B cell (primary cell): Measurements from ENCODE around the gene MYO1B. TPM values are rescaled to one million over a fixed set of nuclear protein-coding genes. Genes with fewer than 3 reads are reported as not detected.

Source experiments
- ATAC-seq: fragments of 200-7000 bp; cut with Tn5 transposase; one replicate; pipeline ENCODE4 v1.10.0; 2021; ENCODE audit warnings: low read depth, mild to moderate bottlenecking, moderate number of reproducible peaks, moderate library complexity
- CTCF ChIA-PET: fragments of 350-600 bp; sonication (Branson Sonifier 250); formaldehyde crosslinking; loops from one replicate; lab custom pipeline; 2021; ENCODE audit warnings: antibody characterized with exemption, inconsistent platforms; lab: Charles Lee
- POLR2A ChIA-PET: fragments of 350-600 bp; sonication (Branson Sonifier 250); formaldehyde crosslinking; loops from one replicate; lab custom pipeline; 2021; ENCODE audit warnings: antibody characterized with exemption; lab: Charles Lee
- DNase-seq: peaks from one replicate; pipeline ENCODE4 v3.0.0; 2013
- H2AFZ ChIP-seq: 2 replicates; pipeline ENCODE4 v1.6.1; 2012; ENCODE audit warnings: mild to moderate bottlenecking, low read depth, low read length; ENCODE audit not compliant: insufficient read depth, poor library complexity, severe bottlenecking
- H3K27ac ChIP-seq, 2 donors: 1 replicate in 1 of 2; 2 replicates in 1 of 2; pipeline ENCODE4 v1.5.1; 2012 to 2013; ENCODE audit warnings: low read length in 2 of 2, mild to moderate bottlenecking in 2 of 2, moderate library complexity in 1 of 2
- H3K27me3 ChIP-seq, 4 experiments: fragments of 200-600 bp in 1 of 4; sonication (generic) in 1 of 4; replicated peaks in 1 of 4; 1 replicate in 2 of 4; 2 replicates in 2 of 4; pipeline versions ENCODE4 v1.6.1 to v1.7.0; 2013 to 2016; ENCODE audit warnings: low read length in 3 of 4, mild to moderate bottlenecking in 2 of 4, mixed read lengths in 1 of 4, moderate library complexity in 1 of 4; ENCODE audit not compliant: insufficient read depth in 4 of 4, control insufficient read depth in 3 of 4; ENCODE audit errors: control extremely low read depth in 1 of 4
- H3K36me3 ChIP-seq, 2 experiments: replicated peaks in 1 of 2; 1 replicate in 1 of 2; 2 replicates in 1 of 2; pipeline versions ENCODE4 v1.6.1 to v1.7.1; 2013; ENCODE audit warnings: low read length in 1 of 2; ENCODE audit not compliant: insufficient read depth in 2 of 2, control insufficient read depth in 1 of 2; ENCODE audit errors: control extremely low read depth in 1 of 2, extremely low read depth in 1 of 2
- H3K4me1 ChIP-seq, 2 donors: fragments of 200-600 bp in 1 of 2; sonication (generic) in 1 of 2; 1 replicate in 1 of 2; 2 replicates in 1 of 2; pipeline versions ENCODE4 v1.5.1 to v1.6.1; 2013 to 2017; ENCODE audit warnings: low read length in 2 of 2; ENCODE audit not compliant: control insufficient read depth in 2 of 2, insufficient read depth in 2 of 2
- H3K4me2 ChIP-seq: replicated peaks from 2 replicates; pipeline ENCODE3; 2012; ENCODE audit warnings: mild to moderate bottlenecking, low read depth, low read length; ENCODE audit not compliant: poor library complexity, severe bottlenecking
- H3K4me3 ChIP-seq, 5 experiments: fragments of 200-600 bp in 1 of 5; sonication (generic) in 1 of 5; 1 replicate in 3 of 5; 2 replicates in 2 of 5; pipeline versions ENCODE4 v1.5.1 to v1.7.0; 2011 to 2016; ENCODE audit warnings: low read length in 4 of 5, mild to moderate bottlenecking in 4 of 5, low read depth in 2 of 5, control low read depth in 1 of 5, moderate library complexity in 1 of 5; ENCODE audit not compliant: insufficient read depth in 1 of 5; ENCODE audit errors: control extremely low read depth in 1 of 5, extremely low read depth in 1 of 5
- H3K79me2 ChIP-seq: fragments of 200-600 bp; sonication (generic); one replicate; pipeline ENCODE4 v1.6.0; 2016; ENCODE audit warnings: low read length; ENCODE audit not compliant: control insufficient read depth, insufficient read depth
- H3K9ac ChIP-seq: fragments of 200-600 bp; sonication (generic); 2 replicates; pipeline ENCODE4 v1.6.1; 2017; ENCODE audit warnings: mild to moderate bottlenecking, low read length, moderate library complexity
- H3K9me3 ChIP-seq, 3 donors: one replicate each; pipeline versions ENCODE4 v1.6.1 to v1.7.1; 2013; ENCODE audit warnings: low read length in 2 of 3; ENCODE audit not compliant: control insufficient read depth in 2 of 3, insufficient read depth in 1 of 3; ENCODE audit errors: control extremely low read depth in 1 of 3
- H4K20me1 ChIP-seq: 2 replicates; pipeline ENCODE4 v1.6.0; 2012; ENCODE audit warnings: mild to moderate bottlenecking, low read length; ENCODE audit not compliant: insufficient read depth, control insufficient read depth, poor library complexity, severe bottlenecking
- H3K27ac Mint-ChIP-seq: one replicate; pipeline ENCODE4 v1.8.0; 2021; ENCODE audit warnings: mixed read lengths
- H3K27me3 Mint-ChIP-seq: one replicate; pipeline ENCODE4 v1.8.0; 2021; ENCODE audit warnings: mixed read lengths
- H3K4me1 Mint-ChIP-seq: one replicate; pipeline ENCODE4 v1.8.0; 2021; ENCODE audit warnings: mixed read lengths
- H3K4me3 Mint-ChIP-seq: one replicate; pipeline ENCODE4 v1.8.0; 2021; ENCODE audit warnings: mixed read lengths
- H3K9me3 Mint-ChIP-seq: one replicate; pipeline ENCODE4 v1.8.0; 2022; ENCODE audit warnings: mixed read lengths; ENCODE audit not compliant: insufficient read depth
- CTCF ChIP-seq: fragments of 200-600 bp; IDR thresholded peaks from one replicate; pipeline ENCODE4 v1.8.0; 2022; ENCODE audit warnings: antibody characterized with exemption, mild to moderate bottlenecking
- EZH2 ChIP-seq: IDR thresholded peaks from 2 replicates; pipeline ENCODE4 v1.6.1; 2012; ENCODE audit warnings: borderline replicate concordance, low read depth, mild to moderate bottlenecking, moderate library complexity, low read length; ENCODE audit not compliant: insufficient read depth, poor library complexity, severe bottlenecking
- WGBS: methylation state at CpG from one replicate; pipeline ENCODE4 v1.1.5; 2013; ENCODE audit warnings: missing lambda C conversion rate; ENCODE audit not compliant: insufficient coverage; 5-methylcytosine and 5-hydroxymethylcytosine counted together
- intact Hi-C: fragments of 100-400 bp; cut with micrococcal nuclease; formaldehyde crosslinking; loops from one replicate; pipeline ENCODE4 v1.10.0; 2022
- polyA plus RNA-seq: library from polyadenylated mRNA; depleted of rRNA; stranded (reverse); fragments of >200 nt; gene quantifications from 2 replicates; pipeline ENCODE4 v1.2.3, GENCODE V29; 2012
- total RNA-seq, 2 donors: library from RNA; stranded (reverse); fragments of 120-200 nt in 1 of 2; gene quantifications; 1 replicate in 1 of 2; 2 replicates in 1 of 2; pipeline versions ENCODE4 v1.2.3 to v1.2.4, GENCODE V29; 2013 to 2022

MYO1B gene
- total and polyA plus RNA-seq, 2 donors (not counting 1 experiment from before 2014, with no cell fraction given) = 0.67 to 4.4 TPM

- no peak overlapping the region for H3K4me2 ChIP-seq
- no peak overlapping the region for H3K27ac Mint-ChIP-seq
- ChIA-PET POLR2A (no interaction called here), CTCF (no interaction called here)
- no peaks in the 10 kb centered on the region for H3K27me3 Mint-ChIP-seq
- no peak overlapping the region for H3K9ac ChIP-seq
- WGBS = no CpG with 5 or more reads among the region's 2 CpGs
- H3K4me1 Mint-ChIP-seq = no peaks in the 10 kb centered on the region
- H3K27ac ChIP-seq = no peak overlapping the region
- TF ChIP-seq EZH2 (no peak), CTCF (no peak)
- no peaks in the 10 kb centered on the region for H3K4me1 ChIP-seq
- no peaks in the 10 kb centered on the region for H3K9me3 Mint-ChIP-seq
- H2AFZ ChIP-seq = no peak overlapping the region
- intact Hi-C loops = no loop called here
- no peaks in the 10 kb centered on the region for H3K36me3 ChIP-seq
- DNase-seq (no peak), ATAC-seq (no peak)
- peaks cover 0 to 3% (median 0%) of the 10 kb centered on the region in 3 donors for H3K9me3 ChIP-seq
- H4K20me1 ChIP-seq = no peaks in the 10 kb centered on the region
- no peak overlapping the region for H3K4me3 Mint-ChIP-seq
- H3K27me3 ChIP-seq = no peaks in the 10 kb centered on the region
- H3K79me2 ChIP-seq = no peaks in the 10 kb centered on the region
- H3K4me3 ChIP-seq = no peak overlapping the region
These were observed 113.9 kb downstream of the MYO1B start for GRCh38 chr2:191359133-191359532.

- H3K4me2 ChIP-seq = no peak overlapping the region
- intact Hi-C loops = loop anchor here (10.0 kb wide), 1 partner anchor 116 kb away; the partner anchor contains the start of gene MYO1B
- Mint-ChIP-seq H3K27ac (no peak overlapping the region), H3K4me3 (no peak overlapping the region), H3K9me3 (no peaks in the 10 kb centered on the region), H3K27me3 (no peaks in the 10 kb centered on the region), H3K4me1 (no peaks in the 10 kb centered on the region)
- CTCF ChIA-PET = no interaction called here
- H3K4me3 ChIP-seq = no peak overlapping the region
- no peaks in the 10 kb centered on the region for H3K4me1 ChIP-seq
- DNase-seq = no peak
- no peak overlapping the region for H3K27ac ChIP-seq
- POLR2A ChIA-PET = no interaction called here
- no peak for ATAC-seq
- H3K27me3 ChIP-seq = no peaks in the 10 kb centered on the region
- TF ChIP-seq EZH2 = no peak
- no peak for TF ChIP-seq CTCF
- H3K36me3 ChIP-seq = no peaks in the 10 kb centered on the region
- H3K9me3 ChIP-seq = no peaks in the 10 kb centered on the region
- WGBS = no CpG with 5 or more reads among the region's 2 CpGs
- H2AFZ ChIP-seq = no peak overlapping the region
- no peaks in the 10 kb centered on the region for H3K79me2 ChIP-seq
- no peaks in the 10 kb centered on the region for H4K20me1 ChIP-seq
- H3K9ac ChIP-seq = no peak overlapping the region
These were observed 115.7 kb downstream of the MYO1B start for GRCh38 chr2:191360918-191361317.
